ENCODE results near the gene THBS2.
"Not testable (repeated sequence)": the region's sequence is repeated elsewhere in the genome, so short reads cannot be mapped to it uniquely, and the experiment has no call there.

Gene THBS2

DNA sequence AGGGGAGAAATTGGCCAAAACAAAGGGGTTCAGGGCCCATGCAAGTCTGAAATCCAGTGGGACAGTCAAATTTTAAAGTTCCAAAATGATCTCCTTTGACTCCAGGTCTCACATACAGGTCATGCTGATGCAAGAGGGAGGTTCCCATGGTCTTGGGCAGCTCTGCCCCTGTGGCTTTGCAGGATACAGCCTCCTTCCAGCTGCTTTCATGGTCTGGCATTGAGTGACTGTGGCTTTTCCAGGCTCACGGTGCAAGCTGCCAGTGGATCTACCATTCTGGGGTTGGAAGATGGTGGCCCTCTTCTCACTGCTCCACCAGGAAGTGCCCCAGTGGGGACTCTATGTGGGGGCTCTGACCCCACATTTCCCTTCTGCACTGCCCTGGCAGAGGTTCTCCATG lies 73.8 kb downstream of the THBS2 start:
- DNase-seq: not testable (repeated sequence)

DNA sequence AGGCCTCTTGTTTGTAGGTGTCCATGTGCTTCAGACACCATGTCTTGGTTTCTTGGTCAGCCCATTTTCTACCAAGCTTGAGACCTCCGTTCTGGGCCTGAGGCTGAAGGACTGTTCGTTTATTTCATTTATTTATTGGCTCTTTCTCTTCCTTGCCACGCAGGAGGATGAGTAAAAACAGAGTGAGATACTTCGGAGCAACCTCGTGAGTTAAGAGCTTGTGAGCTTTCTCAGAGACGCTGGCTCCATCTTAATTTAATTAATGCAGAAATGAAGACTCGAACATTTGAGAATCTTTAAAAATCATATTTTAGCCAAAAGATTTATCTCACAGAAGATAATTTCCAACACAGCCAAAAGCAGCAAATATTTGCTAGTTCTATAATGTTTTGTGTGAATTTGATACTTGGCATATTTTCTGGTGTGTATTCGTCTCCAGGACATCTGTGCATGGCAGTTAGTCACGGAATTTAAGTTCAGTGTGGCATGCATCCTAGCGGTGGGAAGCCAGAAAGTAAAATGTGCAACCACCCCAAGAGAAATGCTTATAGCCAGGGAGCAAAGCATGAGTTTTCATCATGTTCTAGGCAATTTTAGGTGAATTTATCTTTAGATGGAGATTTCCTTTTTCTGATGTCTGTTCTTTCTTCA lies 76.0 kb downstream of the THBS2 start:
- peak; percentile 5 for DNase-seq

DNA sequence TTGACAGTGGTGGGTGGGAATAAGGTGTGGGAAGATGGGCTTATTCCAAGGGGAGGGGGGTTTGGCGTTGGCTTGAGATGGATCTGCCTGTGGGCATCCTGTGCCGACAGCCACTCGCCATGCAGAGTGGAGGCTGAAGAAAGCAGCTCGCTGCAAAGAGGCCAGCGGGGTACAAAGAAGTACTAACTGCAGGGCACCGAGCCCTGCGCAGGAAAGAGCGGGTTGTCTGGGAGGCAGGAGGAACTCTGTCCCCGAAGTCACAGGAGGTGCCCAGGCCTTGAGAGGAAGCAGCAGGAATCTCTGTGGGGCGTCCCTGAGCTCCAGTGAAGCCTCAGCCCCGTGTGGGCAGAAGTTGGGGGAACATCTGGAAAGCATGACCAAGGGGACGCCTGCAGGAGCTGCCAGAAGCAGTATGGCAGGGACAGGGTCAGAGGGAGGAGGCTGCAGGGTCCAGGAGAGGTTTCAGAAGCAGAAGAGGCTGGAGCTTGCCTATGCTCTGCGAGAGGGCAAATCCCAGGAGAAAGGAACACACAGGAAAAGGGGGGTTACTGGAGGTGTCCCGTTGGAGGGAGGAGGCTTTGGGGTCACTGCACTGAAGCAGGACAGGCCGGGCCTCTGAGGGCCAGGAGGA lies 77.2 kb downstream of the THBS2 start:
- DNase-seq: peak; percentile 41

DNA sequence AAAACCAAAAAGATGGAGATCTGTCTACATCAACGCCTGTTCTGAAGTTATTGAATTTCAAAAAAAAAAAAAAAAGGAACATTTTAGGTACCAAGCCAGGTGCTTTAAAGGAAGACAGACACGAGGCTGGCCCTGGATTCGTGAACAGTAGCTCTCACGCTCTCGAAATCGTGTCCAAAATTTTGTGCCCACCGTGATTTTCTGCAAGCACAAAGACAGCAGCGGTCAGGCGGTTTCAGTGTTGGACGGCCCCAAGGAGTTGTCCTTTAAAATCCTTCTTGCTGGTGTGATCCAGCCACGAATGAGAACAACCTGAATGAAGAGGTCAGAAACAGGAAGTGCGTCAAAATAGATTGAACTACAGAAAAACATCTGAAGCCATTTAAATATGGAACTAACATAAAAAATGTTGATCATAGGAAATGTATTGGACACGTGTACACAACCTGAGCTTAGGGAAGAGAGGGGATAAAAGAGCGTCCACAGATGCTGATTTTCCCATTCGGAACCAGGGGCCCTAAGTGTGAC lies 78.2 kb downstream of the THBS2 start:
- peak; percentile 13 for DNase-seq

DNA sequence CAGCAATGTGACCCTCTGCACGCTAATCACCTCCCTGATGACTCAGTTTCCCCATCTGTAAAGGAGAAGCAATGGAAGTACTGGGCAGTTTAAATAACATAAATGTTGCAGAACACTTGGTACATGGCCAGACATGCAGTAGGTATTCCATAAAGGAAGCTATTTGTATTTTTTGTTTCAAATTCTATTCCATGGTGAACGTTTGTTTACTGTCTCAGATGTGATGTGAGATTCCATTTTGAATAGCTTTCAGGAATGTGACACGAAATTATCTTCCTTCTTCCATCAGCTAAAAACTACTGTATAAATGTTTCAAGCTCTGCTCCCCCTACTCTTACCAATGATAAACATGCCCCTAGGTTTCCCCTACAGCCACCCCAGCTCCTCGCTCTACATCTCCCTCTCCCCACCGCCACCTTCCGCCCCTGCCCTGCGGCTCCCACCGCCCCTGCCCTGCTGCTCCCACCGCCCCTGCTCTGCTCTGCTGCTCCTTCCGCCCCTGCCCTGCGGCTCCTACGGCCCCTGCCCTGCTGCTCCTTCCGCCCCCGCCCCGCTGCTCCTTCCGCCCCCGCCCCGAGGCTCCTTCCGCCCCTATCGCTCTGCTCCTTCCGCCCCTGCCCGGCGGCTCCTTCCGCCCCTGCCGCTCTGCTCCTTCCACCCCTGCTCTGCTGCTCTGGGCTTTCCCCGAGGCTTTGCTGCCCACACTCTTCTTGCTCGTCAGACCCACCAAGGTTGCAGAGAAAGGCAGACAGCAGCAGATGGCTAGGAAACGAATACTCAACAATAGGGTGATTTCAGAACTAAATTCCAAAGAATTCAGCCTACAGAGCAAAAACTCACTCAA lies 78.9 kb downstream of the THBS2 start:
- peak; percentile 45 for DNase-seq

DNA sequence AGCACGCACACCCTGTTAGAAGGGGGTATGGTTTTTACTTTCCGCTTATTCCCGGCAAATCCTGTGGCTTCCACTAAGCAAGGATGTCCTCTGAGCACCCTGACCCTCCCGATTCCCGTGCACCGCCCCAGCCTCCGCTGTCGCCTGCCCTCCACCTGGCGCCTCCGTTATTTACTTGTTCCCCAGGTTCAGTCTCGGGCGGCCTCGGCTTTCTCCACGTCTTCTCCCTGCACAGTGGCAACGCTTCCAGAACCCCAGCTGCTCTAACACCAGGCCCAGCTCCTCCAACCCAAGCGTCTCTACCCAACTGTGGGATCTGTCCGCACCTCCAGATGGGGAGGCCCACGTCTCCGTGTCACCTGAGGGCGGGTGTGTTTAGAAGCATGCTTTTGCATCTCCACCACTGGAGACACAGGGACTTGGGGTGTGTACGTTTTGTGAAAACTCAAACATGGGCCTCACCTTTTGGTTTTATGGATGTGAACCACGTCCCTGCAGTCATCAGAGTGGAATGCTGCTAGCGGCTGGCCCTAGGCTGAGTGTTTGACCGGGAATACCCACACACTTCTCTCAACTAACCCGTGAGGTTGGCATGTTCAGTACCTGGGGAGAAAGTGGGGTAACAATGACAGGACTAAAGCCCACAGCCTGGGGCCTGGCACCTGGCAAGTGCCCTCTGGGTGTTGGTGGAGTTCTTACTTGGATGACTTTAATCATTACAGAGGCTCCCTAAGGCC lies 79.9 kb downstream of the THBS2 start:
- DNase-seq: peak; percentile 57

DNA sequence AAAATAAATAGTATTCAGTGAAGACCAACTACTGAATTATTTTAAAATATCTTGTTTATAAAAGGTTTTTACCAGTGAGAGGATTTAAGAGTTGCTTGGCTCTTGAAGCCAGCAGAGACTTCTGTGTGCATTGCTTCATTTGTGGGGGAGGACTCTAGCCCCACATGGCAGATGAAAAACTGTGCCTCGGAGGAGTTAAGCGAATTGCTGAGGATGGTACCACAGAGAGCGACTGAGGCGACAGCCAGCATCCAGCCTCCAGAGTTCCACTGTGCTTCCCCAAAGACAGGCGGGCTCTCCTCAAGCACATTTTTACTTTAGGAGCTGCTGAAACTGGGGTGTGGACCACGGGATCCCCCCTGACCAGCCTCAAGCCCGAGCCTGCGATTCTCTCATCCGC lies 80.7 kb downstream of the THBS2 start:
- no peak for DNase-seq

DNA sequence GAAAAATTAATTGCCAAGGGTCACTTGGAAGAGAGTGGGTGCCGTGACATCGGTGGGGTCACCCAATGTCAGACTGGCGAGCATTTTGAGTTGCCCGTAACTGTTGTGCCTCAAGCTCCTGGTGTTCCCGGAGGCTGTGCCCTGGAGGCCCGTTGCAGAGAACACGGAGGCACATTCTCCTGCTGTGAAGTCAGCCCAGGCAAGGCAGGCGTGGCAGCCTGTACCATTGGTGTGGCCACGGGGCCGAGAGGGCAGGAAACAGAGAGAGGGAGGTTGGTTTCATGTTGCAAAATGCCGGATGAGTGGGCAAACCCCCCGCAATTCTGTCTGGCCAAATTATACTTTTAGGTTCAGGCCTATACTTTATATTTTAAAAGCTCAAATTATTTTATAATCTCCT lies 81.2 kb downstream of the THBS2 start:
- DNase-seq: no peak

DNA sequence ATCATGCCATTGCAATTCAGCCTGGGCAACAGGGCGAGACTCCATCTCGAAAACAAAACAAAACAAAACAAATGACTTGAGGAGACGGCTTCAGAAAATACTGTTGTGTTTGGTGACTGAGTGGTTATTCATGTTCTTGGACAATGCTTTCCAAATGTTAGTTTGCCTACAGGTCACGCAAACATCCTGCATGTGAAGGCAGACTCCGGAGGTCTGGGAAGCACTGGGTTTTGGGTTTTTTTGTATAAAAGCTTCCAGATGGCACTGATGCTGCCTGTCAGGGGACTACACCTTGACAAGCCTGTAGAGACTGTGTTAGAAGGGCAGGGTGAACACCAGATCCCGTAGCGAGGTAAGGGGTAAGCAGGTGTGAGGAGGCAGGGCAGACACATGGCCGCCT lies 81.7 kb downstream of the THBS2 start:
- no peak for DNase-seq

DNA sequence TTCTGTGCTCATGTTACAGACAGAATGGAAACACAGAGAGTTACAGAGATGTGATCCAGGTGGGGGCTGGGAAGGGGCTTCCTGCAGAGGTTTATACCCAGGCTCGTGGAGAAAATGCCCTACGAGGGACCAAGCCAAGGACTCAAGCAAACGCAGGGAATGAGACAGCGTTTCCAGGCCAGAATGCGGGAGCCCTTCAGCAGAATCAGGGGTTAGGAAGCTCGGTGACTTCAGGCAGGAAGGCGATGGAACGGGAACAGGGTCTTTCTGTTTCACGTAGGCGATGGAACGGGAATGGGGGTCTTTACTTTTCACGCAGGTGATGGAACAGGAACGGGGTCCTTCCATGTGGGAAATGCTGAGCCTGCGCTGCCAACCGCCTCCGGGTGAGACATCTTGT lies 82.6 kb downstream of the THBS2 start:
- no peak for DNase-seq

DNA sequence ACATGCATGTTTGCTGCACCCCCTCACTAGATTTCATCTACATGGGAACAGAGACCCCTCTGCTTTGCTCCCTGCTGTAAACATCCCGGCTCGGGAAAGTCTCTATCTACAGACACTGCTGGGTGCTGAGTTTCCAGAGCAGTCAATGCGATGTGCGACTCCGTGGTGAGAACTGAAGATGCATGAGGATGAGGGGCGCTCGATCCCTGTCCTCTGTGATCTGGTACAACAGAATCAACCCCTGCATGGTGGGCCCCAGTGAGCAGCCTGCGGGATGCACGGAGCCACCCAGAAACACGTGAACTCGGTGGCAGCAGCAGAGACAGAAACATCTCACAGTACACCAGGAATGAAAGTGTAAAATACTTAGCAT lies 83.1 kb downstream of the THBS2 start:
- no peak for DNase-seq

DNA sequence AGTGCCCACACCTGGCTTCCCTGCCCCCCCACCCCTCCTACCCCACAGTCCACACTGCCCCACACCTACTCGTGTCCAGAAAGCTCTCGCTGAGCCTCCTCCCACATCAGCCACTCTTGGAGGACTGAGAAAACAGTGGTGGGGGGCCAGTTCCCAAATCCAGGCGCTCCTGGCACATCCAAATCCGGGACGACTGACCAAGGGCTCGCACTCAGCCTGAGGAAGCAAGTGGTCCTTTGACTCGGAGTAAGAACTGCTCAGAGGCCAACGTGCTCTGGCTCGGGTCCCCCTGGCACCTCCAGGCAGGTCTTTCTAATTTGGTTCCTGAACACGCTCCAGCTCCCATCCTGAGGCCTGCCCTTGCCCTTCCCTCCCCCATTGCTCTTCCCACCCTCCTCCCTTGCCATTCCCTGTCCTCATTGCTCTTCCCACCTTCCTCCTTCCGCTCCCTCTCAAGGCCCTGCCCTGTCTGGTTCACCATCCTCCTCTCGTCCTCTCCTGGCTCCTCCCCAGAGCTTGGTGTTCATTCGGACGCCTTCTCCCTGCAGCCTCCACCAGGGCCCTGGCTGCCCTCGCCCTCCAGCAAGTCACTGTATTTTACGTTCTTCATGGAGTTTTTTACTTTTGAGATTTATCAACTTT lies 83.6 kb downstream of the THBS2 start:
- no peak for DNase-seq

DNA sequence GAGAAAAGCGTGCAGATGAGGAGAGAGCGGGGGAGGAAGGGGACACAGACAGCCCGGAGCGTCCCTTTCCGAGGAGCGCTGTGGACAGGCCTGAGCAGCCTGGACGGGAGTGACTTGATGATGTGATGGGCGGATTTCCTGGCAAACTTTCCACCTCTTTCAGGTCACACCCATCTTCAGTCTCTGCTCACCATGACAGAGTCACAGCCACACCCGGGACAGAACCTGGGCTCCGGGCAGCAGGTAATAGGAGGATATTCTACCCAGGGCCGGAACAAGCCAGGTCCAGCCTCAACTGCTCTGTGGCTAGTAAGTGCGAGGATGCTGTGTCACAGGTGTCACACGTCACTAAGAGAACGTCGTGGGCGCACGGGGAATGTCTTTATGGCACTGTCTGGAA lies 84.3 kb downstream of the THBS2 start:
- DNase-seq: no peak

DNA sequence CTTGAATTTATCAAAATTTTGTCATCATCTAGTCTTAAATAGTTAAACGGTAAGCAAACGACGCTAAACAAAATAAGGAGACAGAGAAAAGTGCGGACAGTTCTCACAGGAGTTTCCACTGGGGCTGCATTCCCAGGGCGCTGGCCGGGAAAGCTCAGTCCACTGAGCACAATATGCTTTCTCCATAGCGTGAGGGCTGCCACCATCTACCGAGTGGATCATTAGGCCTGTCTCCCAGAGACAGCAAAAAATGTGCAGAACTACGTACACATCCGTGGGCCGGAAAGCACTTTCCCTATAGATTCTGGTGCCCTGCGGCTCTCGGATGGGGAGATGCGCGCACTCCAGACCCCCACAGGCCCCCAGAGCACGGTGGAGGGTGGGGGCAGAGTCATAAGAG lies 84.9 kb downstream of the THBS2 start:
- DNase-seq: no peak

DNA sequence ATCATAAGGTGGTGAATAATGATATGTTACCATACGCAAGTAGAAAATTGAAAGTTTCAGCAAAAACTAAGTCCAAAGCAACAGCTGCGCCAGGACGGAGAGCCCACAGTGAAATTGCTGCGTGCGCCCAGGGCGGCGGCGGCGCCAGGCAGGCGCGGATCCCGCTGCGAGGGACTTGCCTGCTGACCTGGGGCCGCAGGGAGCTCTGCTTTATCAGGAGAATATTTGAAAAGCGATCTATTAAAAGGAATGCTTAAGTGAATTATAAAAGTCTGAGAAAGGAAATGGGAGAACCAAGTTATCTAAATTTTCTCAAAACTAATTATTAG lies 85.4 kb downstream of the THBS2 start:
- no peak for DNase-seq

DNA sequence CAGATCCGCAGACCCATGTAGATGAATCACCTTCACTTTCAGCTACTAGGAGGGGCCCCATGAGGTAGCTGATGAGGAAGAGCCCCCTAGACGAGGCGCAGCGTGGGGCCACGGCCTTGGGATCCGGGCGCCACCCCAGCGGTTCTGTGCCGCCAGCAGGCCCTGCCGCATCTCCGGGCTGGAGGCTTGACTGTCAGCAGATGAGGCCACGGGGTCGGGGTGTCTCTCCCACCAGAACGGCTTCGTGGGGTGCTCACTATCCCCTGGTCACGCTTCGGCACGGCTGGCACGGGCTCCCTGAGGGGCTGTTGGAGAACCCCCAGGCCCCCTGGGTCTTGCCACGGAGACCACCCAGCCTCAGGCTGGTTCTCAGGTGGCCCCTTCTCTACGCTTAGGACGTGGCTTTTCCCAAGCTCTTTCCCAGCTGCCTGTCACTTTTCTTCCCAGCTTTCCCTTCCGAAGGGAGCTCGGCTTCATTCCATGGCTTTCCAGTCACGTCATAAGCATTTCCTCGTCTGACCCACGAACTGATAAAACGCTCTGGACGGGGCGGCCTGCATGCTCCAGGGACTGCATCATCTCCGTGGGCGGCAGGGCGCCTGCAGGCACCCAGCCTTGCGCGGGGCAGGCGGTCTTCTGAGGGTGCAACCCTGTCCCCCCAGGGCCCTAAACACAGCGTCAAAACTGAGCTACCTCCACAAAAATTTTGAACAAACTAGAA lies 85.9 kb downstream of the THBS2 start:
- peak; percentile 92 for DNase-seq

DNA sequence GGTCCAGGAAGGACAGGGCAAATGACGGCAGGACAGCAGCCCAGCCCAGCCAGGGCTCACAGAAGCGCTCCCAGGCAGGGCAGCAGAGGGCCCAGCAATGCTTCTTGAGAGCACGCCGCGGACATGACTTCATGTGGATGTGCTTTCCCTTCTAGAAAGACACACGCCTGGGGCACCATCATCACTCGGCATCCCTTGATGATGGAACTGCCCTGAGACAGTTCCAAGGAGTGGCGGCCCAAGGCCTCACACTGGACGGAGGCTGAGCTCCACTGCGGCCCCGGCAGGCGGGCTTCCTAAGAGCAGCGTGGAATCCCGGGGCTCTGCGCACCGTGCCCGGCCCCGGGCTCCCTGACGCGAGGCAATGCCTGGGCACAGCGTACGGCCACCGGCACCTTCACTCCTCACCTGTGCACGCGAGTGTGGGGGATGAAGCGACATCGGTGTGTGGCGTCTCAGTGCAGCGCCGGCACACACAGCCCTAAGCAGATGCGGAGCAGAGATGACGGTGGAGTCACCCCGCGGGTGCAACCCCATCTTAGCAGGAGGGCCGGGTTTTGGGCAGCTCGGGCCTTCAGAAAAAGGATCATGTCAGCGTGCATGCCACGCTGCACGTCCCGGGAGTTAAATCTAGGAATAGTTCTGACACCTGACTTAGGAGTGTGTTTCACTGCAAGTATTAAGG lies 86.6 kb downstream of the THBS2 start:
- DNase-seq: no peak

Measured in islet precursor cell (in vitro differentiated cells).